ENCODE results near the gene QKI.
A peak's percentile ranks its signal among the peaks of the same experiment; 100 is the strongest.

QKI gene

DNA sequence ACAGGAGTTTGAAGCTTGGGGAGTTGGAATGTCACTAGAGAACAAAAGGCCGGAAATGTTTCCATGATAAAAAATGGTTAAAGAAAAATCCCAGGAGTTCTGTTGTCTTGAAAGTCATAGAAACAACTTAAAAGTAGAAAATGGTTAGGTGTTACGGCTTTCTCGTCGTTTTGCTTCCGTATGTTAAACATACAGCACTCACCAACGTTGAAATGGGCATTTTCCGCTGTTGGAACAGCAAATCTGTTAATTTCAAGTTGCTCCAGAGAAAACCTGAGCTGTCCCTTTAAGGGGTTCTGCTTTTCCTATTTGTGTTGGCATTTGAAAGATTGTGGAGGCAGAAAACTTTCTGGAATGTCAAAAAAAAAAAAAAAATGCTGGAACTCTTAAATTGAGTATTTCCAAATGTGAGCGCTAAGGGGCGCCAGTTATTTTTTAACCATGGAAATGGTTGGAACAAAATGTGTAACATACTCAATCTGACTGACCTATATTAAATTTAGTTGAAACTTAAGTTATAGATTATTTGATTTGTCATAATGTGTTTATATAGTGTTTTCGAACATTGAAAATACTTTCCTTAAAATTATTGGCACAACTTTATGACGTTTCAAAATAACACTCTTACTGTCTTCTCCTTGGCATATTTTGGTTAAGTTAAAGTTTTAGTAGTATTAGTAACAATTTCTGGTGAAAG is 2.2 kb downstream of the QKI start:
- Histone ChIP-seq H3K9ac (ENCODE audit: low read length) (peak overlapping the region; percentile 86), H3K4me1 (ENCODE audit: control insufficient read depth, insufficient read depth, low read length) (peaks cover 16% of the 10 kb centered on the region), H3K27me3 (ENCODE audit: control insufficient read depth, insufficient read depth, low read length) (no peaks in the 10 kb centered on the region), H3K4me3 (ENCODE audit: low read length) (peak overlapping the region; percentile 53), H3K36me3 (ENCODE audit: control insufficient read depth, insufficient read depth, low read length) (no peaks in the 10 kb centered on the region), H3K9me3 (ENCODE audit: control insufficient read depth, low read length) (no peaks in the 10 kb centered on the region)

DNA sequence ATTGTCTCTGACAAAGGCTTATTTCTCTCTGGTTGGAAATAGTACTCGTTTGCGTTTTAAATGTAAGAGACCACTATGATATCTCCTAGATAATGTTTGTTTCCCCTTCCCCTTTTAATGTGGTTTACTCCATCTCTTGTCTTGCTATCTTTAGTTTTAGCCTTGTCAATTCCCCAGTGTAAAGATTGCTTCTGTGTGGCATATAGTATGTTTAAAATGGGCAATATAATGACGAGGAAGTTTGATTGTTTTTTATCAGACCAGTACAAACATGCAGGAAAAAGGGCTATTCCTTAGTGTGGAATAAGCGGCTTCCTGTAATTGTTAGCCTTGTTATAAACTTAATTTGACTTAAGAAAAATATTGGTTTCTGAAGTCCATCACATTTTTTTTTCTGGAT is 3.1 kb downstream of the QKI start:
- no peak overlapping the region for H3K9ac ChIP-seq (ENCODE audit: low read length)
- H3K36me3 ChIP-seq (ENCODE audit: control insufficient read depth, insufficient read depth, low read length) = no peaks in the 10 kb centered on the region
- H3K9me3 ChIP-seq (ENCODE audit: control insufficient read depth, low read length) = no peaks in the 10 kb centered on the region
- H3K4me1 ChIP-seq (ENCODE audit: control insufficient read depth, insufficient read depth, low read length) = peaks cover 16% of the 10 kb centered on the region
- H3K4me3 ChIP-seq (ENCODE audit: low read length) = no peak overlapping the region
- H3K27me3 ChIP-seq (ENCODE audit: control insufficient read depth, insufficient read depth, low read length) = no peaks in the 10 kb centered on the region

DNA sequence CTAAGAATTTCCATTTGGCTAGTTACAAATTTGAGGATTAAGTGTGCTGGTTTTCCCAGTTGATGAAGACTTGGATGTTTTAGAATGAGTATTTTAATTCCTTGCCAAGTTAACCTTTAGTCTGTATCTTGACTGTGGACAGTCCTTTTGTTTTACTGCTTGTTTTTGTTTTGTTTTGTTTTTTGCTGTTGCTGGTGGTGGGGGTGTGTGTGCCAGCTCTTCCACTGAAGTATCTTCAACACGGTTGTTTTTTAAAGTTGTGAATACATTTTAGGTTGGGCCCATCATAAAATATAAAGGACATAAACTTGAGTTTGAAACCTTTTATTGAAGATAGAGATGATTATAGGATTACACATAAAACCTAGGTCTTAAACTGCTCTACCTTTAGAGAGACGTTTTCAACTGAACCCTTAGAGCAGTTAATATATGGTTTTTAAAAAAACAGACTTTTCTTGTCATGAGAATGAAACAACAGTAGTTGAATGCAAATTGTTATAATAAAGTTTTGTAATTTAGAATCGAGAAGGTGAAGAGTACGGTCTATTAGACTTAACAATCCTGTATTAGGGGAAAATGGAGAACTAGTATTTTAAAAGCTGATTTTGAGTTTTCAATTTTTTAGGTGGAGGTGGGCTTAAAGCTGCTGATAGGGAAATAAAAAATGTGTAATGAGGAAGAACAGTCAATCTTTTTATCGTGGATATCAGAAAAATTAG is 4.0 kb downstream of the QKI start:
- Histone ChIP-seq H3K4me1 (ENCODE audit: control insufficient read depth, insufficient read depth, low read length) (peaks cover 16% of the 10 kb centered on the region), H3K9ac (ENCODE audit: low read length) (no peak overlapping the region), H3K4me3 (ENCODE audit: low read length) (no peak overlapping the region), H3K27me3 (ENCODE audit: control insufficient read depth, insufficient read depth, low read length) (no peaks in the 10 kb centered on the region), H3K9me3 (ENCODE audit: control insufficient read depth, low read length) (no peaks in the 10 kb centered on the region), H3K36me3 (ENCODE audit: control insufficient read depth, insufficient read depth, low read length) (no peaks in the 10 kb centered on the region)

DNA sequence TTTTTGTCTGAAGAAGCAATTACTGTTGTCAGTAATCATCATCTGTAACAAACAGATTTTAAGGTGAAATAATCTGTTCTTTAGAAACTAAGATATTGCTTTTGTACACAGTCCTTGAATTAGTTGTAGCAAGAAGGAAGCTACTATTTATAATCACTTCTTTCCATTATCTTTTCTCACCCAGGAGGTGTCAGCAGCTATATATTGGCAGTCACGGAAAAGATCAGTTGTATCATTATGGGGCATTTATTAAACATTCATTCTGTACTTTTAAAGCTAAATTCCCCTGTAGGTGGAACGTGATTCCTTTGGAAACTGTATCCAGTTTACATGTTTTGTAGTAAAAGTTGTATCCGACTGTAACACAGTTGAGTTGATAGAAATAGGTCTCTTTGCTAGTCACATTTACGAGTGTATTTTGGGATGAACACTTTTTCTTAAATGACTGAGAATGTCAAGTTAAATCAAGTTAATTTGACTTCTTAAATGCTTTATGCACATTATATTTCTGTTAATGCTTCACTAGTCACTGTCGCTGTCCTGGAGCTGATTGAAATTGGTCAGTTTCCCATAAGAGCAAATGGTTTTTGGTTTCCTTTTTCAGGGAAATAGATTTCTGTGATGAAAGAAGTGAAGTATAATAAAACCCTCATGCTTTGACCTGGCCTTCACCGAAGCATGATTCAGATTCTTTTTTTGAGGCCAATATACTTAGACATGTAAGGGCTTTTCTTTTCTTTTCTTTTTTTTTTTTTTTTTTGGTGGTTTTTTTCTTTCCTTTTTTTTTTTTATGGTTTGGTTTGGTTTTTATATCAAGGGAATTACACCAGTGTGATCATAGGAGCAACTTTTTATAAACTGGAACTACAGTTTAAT is 5.1 kb downstream of the QKI start:
- Histone ChIP-seq H3K36me3 (ENCODE audit: control insufficient read depth, insufficient read depth, low read length) (no peaks in the 10 kb centered on the region), H3K9ac (ENCODE audit: low read length) (no peak overlapping the region), H3K4me3 (ENCODE audit: low read length) (no peak overlapping the region), H3K4me1 (ENCODE audit: control insufficient read depth, insufficient read depth, low read length) (peaks cover 16% of the 10 kb centered on the region), H3K27me3 (ENCODE audit: control insufficient read depth, insufficient read depth, low read length) (no peaks in the 10 kb centered on the region), H3K9me3 (ENCODE audit: control insufficient read depth, low read length) (no peaks in the 10 kb centered on the region)

DNA sequence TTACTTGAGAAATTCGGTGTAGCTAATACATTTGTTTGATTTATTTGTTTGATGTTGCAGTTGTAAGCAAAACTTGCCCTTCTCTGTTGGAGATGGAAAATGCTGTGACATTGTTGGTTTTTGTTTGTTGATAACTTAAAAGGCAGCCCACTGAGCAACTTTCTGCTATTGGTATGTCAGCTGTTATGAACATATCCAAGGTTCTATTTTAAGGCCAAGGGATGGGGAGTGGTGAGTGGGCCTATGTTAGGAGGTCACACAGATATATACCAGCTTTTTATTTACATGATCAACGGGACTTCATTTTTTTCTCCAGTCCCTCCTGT is 5.7 kb downstream of the QKI start:
- Histone ChIP-seq H3K9me3 (ENCODE audit: control insufficient read depth, low read length) (no peaks in the 10 kb centered on the region), H3K4me1 (ENCODE audit: control insufficient read depth, insufficient read depth, low read length) (peaks cover 16% of the 10 kb centered on the region), H3K27me3 (ENCODE audit: control insufficient read depth, insufficient read depth, low read length) (no peaks in the 10 kb centered on the region), H3K36me3 (ENCODE audit: control insufficient read depth, insufficient read depth, low read length) (no peaks in the 10 kb centered on the region), H3K9ac (ENCODE audit: low read length) (no peak overlapping the region), H3K4me3 (ENCODE audit: low read length) (no peak overlapping the region)

DNA sequence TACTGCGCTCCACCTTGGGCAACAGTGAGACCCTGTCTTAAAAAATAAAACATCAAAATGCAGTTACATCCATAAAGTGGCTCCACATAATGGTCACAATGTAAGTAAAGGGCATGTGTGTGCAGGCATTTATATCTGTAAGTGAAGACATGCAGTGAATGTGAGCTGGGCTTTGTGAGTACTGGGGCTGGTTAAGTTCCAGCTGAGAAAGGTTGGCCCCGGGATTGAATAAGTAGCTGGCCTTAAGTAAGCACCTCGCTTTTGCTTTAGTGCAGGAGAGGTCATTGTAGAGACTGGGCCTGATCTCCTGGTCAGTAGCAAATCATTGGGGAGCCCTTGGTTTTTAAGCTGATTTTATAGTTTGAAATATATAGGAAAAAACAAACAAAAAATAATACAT is 8.0 kb downstream of the QKI start:
- no peaks in the 10 kb centered on the region for H3K36me3 ChIP-seq (ENCODE audit: control insufficient read depth, insufficient read depth, low read length)
- peaks cover 16% of the 10 kb centered on the region for H3K4me1 ChIP-seq (ENCODE audit: control insufficient read depth, insufficient read depth, low read length)
- H3K9me3 ChIP-seq (ENCODE audit: control insufficient read depth, low read length) = no peaks in the 10 kb centered on the region
- H3K4me3 ChIP-seq (ENCODE audit: low read length) = no peak overlapping the region
- no peak overlapping the region for H3K9ac ChIP-seq (ENCODE audit: low read length)
- no peaks in the 10 kb centered on the region for H3K27me3 ChIP-seq (ENCODE audit: control insufficient read depth, insufficient read depth, low read length)

DNA sequence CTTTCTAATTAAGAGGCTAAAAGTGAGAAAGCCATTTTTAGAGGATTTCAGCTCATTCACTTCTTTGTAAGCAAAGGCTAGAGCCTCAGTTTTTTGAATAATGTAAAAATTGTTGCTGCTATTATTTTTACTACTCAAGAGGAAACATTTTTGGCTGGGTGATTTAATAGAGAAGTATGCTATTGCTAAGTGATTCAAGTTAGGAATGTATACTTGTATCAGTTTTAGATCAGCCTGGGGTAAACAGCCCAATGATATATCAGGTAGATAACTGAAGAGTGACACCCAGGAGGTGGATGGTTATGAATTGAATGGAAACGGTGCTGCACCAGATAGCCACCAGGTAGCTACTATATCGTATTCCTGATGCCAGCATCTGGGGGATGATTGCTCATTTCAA is 9.2 kb downstream of the QKI start:
- peaks cover 21% of the 10 kb centered on the region for H3K4me1 ChIP-seq (ENCODE audit: control insufficient read depth, insufficient read depth, low read length)
- H3K9ac ChIP-seq (ENCODE audit: low read length) = no peak overlapping the region
- H3K36me3 ChIP-seq (ENCODE audit: control insufficient read depth, insufficient read depth, low read length) = no peaks in the 10 kb centered on the region
- no peaks in the 10 kb centered on the region for H3K27me3 ChIP-seq (ENCODE audit: control insufficient read depth, insufficient read depth, low read length)
- H3K4me3 ChIP-seq (ENCODE audit: low read length) = no peak overlapping the region
- no peaks in the 10 kb centered on the region for H3K9me3 ChIP-seq (ENCODE audit: control insufficient read depth, low read length)

DNA sequence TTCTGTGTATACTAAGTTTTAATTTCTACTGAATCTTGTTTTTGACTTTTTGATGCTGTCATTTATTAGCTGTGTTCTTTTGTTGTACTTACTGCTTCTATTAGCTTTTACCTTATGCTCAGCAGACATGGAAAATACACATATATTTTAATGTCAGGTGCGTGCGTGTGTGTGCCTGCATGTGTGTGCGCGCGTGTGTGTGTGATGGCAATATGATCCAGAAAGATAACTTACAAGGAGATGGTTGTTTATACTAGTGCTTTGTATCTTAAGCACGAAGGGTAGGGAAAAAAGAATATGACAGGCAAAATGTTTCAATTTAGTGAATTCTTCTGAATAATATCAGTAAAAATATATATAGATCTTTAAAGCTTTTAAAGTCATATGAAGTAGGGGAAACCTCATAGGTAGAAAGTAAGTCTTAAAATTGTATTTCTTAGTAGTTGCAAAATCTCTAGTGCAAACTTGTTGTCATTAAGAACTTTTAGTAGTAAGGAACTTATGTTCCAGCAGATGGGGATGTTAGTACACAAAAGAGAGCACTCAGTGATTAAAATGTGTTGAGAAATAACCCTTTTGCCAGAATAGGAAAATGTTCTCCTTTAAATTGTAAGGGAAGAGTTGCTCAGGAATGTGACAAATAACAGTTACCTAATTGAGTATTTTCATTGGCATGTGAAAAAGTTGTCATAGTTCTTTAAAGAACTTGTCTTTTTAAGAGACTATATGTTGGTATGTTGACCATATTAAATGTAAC is 13.2 kb downstream of the QKI start:
- Histone ChIP-seq H3K27me3 (ENCODE audit: control insufficient read depth, insufficient read depth, low read length) (peaks cover 4% of the 10 kb centered on the region), H3K9ac (ENCODE audit: low read length) (no peak overlapping the region), H3K36me3 (ENCODE audit: control insufficient read depth, insufficient read depth, low read length) (no peaks in the 10 kb centered on the region), H3K9me3 (ENCODE audit: control insufficient read depth, low read length) (no peaks in the 10 kb centered on the region), H3K4me1 (ENCODE audit: control insufficient read depth, insufficient read depth, low read length) (peaks cover 6% of the 10 kb centered on the region), H3K4me3 (ENCODE audit: low read length) (no peak overlapping the region)

DNA sequence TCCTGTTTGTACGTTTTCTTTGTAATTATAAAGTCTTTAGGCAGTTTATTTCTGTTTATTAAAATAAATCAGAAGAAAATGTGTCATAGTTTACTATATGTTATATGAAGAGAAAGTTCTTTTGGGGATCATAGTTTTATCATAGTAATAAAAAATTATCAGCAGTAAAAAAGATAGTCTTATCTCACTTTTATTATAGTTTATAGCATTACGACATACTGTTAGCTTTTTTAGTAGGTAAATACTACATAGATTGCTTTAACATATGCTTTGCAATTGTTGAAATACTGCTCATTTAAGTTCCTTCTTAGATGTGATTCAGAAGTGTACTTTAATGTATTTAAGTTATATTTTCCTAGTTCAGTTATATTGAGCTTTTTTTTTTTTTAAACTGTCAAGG is 13.9 kb downstream of the QKI start:
- peaks cover 6% of the 10 kb centered on the region for H3K4me1 ChIP-seq (ENCODE audit: control insufficient read depth, insufficient read depth, low read length)

DNA sequence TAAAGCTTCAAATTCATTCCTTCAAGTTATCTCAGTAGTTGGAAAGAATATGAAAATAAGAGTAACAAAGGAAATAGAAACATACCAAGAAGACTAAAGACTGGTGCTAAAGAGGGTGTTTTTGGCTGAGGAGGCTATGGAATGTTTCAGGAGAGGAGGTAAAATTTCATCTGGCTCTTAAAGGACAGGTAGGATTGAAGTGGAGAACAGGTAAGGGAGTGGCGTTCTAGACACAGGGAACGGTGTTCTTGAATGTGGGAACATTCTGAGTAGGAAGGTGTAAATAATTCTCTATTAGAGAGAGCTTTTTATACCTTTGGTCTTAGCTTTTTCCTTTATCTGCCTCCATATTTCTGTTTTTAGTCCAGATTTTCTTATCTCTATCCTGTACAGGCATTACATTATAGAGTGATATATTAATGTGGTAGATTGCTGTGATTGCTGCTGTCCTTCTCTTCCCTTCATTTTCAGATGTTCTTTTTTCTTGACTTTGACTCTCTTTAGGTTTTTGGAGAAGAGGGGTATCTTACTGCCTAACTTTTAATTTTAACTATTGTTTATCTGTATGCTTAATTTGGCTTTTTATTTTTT is 15.4 kb downstream of the QKI start:
- Histone ChIP-seq H3K9ac (ENCODE audit: low read length) (no peak overlapping the region), H3K27me3 (ENCODE audit: control insufficient read depth, insufficient read depth, low read length) (peaks cover 4% of the 10 kb centered on the region), H3K36me3 (ENCODE audit: control insufficient read depth, insufficient read depth, low read length) (no peaks in the 10 kb centered on the region), H3K4me1 (ENCODE audit: control insufficient read depth, insufficient read depth, low read length) (peaks cover 6% of the 10 kb centered on the region), H3K4me3 (ENCODE audit: low read length) (no peak overlapping the region), H3K9me3 (ENCODE audit: control insufficient read depth, low read length) (no peaks in the 10 kb centered on the region)

More for the DNA sequence above, 13.9 kb downstream of the QKI start:
- no peaks in the 10 kb centered on the region for H3K9me3 ChIP-seq (ENCODE audit: control insufficient read depth, low read length)
- H3K4me3 ChIP-seq (ENCODE audit: low read length) = no peak overlapping the region
- peaks cover 4% of the 10 kb centered on the region for H3K27me3 ChIP-seq (ENCODE audit: control insufficient read depth, insufficient read depth, low read length)
- no peaks in the 10 kb centered on the region for H3K36me3 ChIP-seq (ENCODE audit: control insufficient read depth, insufficient read depth, low read length)
- no peak overlapping the region for H3K9ac ChIP-seq (ENCODE audit: low read length)

DNA sequence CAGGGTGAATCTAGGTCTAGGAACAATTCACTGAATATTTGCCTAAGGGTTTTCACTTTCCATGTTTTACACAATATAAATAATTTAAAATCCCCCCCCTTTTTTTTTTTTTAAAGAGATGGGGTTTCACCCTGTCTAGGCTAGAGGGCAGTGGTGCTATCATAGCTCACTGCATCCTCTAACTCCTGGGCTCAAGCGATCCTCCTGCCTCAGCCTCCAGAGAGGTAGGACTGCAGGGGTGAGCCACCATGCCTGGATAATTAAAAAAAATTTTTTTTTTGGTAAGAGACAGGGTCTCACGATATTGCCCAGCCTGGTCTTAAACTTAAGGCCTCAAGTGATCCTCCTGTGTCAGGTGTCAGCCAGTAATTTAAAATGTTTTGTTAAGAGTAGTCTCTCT is 17.8 kb downstream of the QKI start:
- Histone ChIP-seq H3K36me3 (ENCODE audit: control insufficient read depth, insufficient read depth, low read length) (no peaks in the 10 kb centered on the region), H3K27me3 (ENCODE audit: control insufficient read depth, insufficient read depth, low read length) (peaks cover 4% of the 10 kb centered on the region), H3K9me3 (ENCODE audit: control insufficient read depth, low read length) (no peaks in the 10 kb centered on the region), H3K4me3 (ENCODE audit: low read length) (no peak overlapping the region), H3K9ac (ENCODE audit: low read length) (no peak overlapping the region), H3K4me1 (ENCODE audit: control insufficient read depth, insufficient read depth, low read length) (peaks cover 6% of the 10 kb centered on the region)

Data from mucosa of stomach (tissue), 1 donor.